Mammary epithelial cell (primary cell): ENCODE results near the gene KSR1.

Experiments
- CTCF ChIP-seq, 2 donors: IDR thresholded peaks in 1 of 2; conservative IDR thresholded peaks in 1 of 2; 2 replicates each; pipeline ENCODE4 v1.5.1; 2011 to 2012; ENCODE audit warnings: inconsistent platforms in 2 of 2, low read length in 2 of 2, mild to moderate bottlenecking in 2 of 2, control low read depth in 1 of 2, low read depth in 1 of 2; ENCODE audit not compliant: insufficient read depth in 1 of 2; ENCODE audit errors: extremely low read depth in 1 of 2
- EZH2 ChIP-seq: IDR thresholded peaks from 2 replicates; pipeline ENCODE4 v1.6.1; 2012; ENCODE audit warnings: low read length, inconsistent platforms, borderline replicate concordance

DNA sequence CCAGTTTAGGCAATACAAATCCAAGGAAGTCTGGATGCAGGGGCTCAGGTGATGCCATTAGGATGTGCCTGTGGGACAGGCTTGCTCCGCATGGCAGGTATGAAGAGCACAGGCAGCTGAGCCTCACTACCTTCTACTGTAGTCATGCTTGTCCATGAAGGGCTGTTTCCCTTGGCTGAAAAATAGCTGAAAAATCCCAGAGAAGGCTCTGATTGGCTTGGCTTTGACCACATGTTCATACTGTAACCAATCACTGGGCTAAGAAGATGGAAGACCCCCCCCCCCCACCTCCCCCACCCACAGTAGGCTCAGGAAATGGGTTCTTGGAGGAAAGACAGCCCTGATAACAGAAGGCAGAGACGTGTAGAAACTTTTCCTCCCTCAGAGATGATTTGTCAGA, 108.2 kb downstream of the KSR1 start:
- no peak for TF ChIP-seq CTCF (conservative IDR thresholded peaks at IDR 0.05 in 1 of 2, IDR thresholded peaks at IDR 0.05 in 1 of 2; ENCODE audit: extremely low read depth in 1 of 2, insufficient read depth in 1 of 2, low read depth in 1 of 2, low read length in 2 of 2)
- TF ChIP-seq EZH2, result no peak
